ENCODE measurements around the gene SPATS1.

DNA sequence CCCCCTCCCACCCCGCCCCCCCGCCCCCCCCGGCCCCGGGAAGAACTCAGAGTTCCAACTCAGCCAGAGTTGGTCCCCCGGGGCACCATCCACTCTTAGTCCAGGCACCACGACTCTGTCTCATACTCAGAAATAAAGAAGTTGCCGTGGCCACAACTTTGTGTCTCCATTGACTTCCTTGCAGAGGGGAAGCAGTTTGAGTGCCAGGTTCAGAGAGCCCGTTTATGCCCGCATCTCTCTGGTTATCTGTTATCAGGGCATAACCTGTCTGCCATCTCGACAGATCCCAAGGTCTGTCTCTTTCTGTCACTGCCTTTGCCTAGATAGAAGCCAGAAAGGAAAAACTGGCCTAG is 45.7 kb downstream of the SPATS1 start:
- TF ChIP-seq, protein P1, sequence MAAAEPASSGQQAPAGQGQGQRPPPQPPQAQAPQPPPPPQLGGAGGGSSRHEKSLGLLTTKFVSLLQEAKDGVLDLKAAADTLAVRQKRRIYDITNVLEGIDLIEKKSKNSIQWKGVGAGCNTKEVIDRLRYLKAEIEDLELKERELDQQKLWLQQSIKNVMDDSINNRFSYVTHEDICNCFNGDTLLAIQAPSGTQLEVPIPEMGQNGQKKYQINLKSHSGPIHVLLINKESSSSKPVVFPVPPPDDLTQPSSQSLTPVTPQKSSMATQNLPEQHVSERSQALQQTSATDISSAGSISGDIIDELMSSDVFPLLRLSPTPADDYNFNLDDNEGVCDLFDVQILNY (CRISPR knock-in tag; IDR thresholded peaks at IDR 0.05) = no peak
- TF ChIP-seq, protein P2, sequence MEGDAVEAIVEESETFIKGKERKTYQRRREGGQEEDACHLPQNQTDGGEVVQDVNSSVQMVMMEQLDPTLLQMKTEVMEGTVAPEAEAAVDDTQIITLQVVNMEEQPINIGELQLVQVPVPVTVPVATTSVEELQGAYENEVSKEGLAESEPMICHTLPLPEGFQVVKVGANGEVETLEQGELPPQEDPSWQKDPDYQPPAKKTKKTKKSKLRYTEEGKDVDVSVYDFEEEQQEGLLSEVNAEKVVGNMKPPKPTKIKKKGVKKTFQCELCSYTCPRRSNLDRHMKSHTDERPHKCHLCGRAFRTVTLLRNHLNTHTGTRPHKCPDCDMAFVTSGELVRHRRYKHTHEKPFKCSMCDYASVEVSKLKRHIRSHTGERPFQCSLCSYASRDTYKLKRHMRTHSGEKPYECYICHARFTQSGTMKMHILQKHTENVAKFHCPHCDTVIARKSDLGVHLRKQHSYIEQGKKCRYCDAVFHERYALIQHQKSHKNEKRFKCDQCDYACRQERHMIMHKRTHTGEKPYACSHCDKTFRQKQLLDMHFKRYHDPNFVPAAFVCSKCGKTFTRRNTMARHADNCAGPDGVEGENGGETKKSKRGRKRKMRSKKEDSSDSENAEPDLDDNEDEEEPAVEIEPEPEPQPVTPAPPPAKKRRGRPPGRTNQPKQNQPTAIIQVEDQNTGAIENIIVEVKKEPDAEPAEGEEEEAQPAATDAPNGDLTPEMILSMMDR (IDR thresholded peaks at IDR 0.05) = no peak
- no peak for TF ChIP-seq RORB (CRISPR knock-in tag; IDR thresholded peaks at IDR 0.05)
- TF ChIP-seq, protein P3, sequence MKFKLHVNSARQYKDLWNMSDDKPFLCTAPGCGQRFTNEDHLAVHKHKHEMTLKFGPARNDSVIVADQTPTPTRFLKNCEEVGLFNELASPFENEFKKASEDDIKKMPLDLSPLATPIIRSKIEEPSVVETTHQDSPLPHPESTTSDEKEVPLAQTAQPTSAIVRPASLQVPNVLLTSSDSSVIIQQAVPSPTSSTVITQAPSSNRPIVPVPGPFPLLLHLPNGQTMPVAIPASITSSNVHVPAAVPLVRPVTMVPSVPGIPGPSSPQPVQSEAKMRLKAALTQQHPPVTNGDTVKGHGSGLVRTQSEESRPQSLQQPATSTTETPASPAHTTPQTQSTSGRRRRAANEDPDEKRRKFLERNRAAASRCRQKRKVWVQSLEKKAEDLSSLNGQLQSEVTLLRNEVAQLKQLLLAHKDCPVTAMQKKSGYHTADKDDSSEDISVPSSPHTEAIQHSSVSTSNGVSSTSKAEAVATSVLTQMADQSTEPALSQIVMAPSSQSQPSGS (CRISPR knock-in tag; IDR thresholded peaks at IDR 0.05; ENCODE audit: borderline replicate concordance, low read depth) = no peak
- no peak for TF ChIP-seq FOXJ3 (CRISPR knock-in tag; IDR thresholded peaks at IDR 0.05; ENCODE audit: borderline replicate concordance)
- TF ChIP-seq CREM (CRISPR knock-in tag; IDR thresholded peaks at IDR 0.05) = no peak
- TF ChIP-seq, protein P4, sequence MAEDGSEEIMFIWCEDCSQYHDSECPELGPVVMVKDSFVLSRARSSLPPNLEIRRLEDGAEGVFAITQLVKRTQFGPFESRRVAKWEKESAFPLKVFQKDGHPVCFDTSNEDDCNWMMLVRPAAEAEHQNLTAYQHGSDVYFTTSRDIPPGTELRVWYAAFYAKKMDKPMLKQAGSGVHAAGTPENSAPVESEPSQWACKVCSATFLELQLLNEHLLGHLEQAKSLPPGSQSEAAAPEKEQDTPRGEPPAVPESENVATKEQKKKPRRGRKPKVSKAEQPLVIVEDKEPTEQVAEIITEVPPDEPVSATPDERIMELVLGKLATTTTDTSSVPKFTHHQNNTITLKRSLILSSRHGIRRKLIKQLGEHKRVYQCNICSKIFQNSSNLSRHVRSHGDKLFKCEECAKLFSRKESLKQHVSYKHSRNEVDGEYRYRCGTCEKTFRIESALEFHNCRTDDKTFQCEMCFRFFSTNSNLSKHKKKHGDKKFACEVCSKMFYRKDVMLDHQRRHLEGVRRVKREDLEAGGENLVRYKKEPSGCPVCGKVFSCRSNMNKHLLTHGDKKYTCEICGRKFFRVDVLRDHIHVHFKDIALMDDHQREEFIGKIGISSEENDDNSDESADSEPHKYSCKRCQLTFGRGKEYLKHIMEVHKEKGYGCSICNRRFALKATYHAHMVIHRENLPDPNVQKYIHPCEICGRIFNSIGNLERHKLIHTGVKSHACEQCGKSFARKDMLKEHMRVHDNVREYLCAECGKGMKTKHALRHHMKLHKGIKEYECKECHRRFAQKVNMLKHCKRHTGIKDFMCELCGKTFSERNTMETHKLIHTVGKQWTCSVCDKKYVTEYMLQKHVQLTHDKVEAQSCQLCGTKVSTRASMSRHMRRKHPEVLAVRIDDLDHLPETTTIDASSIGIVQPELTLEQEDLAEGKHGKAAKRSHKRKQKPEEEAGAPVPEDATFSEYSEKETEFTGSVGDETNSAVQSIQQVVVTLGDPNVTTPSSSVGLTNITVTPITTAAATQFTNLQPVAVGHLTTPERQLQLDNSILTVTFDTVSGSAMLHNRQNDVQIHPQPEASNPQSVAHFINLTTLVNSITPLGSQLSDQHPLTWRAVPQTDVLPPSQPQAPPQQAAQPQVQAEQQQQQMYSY (CRISPR knock-in tag; IDR thresholded peaks at IDR 0.05) = no peak
- TF ChIP-seq ATF1 (CRISPR knock-in tag; IDR thresholded peaks at IDR 0.05) = no peak
- no peak for TF ChIP-seq CREB1 (CRISPR knock-in tag; IDR thresholded peaks at IDR 0.05)
- TF ChIP-seq JUN (CRISPR knock-in tag; IDR thresholded peaks at IDR 0.05) = no peak
- no peak for TF ChIP-seq FOXK1 (CRISPR knock-in tag; IDR thresholded peaks at IDR 0.05)
- TF ChIP-seq, protein P5, sequence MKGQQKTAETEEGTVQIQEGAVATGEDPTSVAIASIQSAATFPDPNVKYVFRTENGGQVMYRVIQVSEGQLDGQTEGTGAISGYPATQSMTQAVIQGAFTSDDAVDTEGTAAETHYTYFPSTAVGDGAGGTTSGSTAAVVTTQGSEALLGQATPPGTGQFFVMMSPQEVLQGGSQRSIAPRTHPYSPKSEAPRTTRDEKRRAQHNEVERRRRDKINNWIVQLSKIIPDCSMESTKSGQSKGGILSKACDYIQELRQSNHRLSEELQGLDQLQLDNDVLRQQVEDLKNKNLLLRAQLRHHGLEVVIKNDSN (CRISPR knock-in tag; IDR thresholded peaks at IDR 0.05) = no peak
- TF ChIP-seq, protein P6, sequence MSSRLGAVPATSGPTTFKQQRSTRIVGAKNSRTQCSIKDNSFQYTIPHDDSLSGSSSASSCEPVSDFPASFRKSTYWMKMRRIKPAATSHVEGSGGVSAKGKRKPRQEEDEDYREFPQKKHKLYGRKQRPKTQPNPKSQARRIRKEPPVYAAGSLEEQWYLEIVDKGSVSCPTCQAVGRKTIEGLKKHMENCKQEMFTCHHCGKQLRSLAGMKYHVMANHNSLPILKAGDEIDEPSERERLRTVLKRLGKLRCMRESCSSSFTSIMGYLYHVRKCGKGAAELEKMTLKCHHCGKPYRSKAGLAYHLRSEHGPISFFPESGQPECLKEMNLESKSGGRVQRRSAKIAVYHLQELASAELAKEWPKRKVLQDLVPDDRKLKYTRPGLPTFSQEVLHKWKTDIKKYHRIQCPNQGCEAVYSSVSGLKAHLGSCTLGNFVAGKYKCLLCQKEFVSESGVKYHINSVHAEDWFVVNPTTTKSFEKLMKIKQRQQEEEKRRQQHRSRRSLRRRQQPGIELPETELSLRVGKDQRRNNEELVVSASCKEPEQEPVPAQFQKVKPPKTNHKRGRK (CRISPR knock-in tag; IDR thresholded peaks at IDR 0.05; ENCODE audit: borderline replicate concordance) = no peak
- TF ChIP-seq, protein P7, sequence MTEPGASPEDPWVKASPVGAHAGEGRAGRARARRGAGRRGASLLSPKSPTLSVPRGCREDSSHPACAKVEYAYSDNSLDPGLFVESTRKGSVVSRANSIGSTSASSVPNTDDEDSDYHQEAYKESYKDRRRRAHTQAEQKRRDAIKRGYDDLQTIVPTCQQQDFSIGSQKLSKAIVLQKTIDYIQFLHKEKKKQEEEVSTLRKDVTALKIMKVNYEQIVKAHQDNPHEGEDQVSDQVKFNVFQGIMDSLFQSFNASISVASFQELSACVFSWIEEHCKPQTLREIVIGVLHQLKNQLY (CRISPR knock-in tag; IDR thresholded peaks at IDR 0.05) = no peak
